Activated CD4-positive, alpha-beta T cell treated with anti-CD3 and anti-CD28 coated beads, Interleukin-2, Interleukin-6, amounts not matched to agents 100 ng/mL and 50 ng/mL, durations not matched to agents 16 hours and 8 hours (primary cell): ENCODE results near the gene AGAP3.

Source experiments
- DNase-seq: peaks from one replicate; pipeline ENCODE4 v3.0.0-alpha.2; 2020

Gene AGAP3

DNA sequence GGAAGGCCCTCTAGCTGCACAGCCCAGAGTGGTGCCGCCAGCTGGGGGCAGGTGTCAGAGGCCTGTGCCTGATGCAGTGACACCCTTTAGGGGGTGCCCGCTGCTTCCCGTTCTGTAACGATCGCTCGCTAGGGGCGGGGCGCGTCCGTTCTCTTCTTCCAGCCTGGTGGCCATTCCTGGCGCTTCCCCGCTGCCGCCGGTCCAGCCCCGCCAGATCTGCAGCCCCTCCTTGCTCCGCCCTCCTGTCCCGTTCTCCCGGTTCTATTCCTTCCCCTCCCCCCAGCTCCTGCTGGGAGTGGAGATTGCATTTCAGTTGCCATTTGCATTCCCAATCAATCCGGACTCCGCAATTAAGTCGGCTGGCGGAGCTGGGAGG, 39.2 kb downstream of the AGAP3 start:
- no peak for DNase-seq

DNA sequence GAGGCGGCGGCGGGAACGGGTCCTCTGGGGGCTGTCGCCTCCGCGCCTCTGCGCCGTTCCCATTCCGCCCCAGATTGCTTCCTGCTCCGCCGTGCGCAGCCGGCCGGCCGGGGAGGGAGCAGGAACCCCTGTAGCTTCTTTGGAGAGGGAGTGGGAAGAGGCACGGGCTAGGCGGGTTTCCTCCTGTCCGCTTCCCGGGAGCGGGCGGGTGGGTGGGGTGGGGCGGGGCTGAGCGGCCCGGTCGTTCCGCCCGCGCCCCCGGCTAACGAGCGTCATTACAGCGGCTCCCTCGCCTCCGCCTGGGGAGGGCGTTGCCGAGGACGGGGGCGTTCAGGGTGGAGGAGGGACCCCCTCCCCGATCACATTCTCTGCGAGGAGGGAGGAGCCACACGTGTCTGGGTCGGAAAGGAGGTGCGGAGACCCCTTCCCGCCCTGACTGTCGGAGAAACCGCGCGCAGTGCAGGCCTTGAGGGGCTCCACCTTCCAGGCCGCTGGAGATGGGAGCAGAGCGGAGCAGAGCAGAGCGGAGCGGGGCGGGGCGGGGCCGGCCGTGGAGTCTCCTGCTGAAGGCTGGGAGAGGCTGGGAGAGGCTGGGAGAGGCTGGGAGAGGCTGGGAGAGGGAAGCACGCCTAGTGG, 39.7 kb downstream of the AGAP3 start:
- no peak for DNase-seq

DNA sequence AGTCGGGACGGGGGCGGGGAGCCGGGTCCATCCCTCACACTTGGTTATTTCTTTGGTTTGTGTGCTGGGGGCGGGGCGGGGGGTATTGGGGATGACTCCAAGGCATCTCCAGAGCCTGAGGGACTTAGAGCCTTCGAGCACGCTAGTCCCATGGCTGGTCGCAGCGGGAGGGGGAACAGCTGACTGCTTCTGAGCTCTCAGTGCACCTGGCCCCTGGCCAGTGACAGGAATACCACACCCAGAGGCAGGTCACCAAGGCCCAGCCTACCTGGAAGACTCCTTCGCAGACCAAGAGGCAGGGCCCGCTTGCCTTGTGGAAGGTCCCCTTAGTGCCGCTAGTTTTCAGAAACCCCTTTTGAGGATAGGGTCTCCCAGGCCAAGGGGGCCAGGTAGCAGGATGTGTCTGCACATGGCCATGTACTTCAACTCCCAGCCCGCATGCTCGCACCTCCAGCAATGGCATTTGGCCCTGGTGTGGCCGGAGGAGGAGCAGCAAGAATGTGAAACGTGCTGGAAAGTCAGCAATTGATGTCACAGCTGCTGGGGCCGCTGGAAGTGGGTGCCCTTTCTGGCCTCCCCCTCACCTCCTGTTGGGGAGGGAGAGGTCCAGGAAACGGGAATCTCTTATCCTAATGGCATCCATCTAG, 40.3 kb downstream of the AGAP3 start:
- no peak for DNase-seq

DNA sequence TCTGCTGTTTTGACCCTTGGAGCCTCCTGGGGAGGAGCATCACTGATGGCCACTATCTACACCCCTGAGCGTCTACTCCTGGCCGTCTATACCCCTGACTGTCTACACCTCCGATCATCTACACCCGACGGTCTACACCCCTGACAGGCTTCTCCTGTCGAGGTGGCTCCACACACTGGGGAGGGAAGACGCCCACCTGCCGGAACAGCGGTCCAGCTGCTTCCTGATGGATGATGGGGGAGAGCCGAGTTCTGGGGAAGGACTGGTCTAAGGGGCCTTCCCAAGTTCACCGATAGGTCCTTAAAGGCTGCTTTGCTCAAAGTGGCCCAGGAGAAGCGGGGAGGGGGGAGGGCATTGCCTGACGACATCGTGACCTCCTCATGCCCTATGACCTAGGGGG, 41.9 kb downstream of the AGAP3 start:
- no peak for DNase-seq

DNA sequence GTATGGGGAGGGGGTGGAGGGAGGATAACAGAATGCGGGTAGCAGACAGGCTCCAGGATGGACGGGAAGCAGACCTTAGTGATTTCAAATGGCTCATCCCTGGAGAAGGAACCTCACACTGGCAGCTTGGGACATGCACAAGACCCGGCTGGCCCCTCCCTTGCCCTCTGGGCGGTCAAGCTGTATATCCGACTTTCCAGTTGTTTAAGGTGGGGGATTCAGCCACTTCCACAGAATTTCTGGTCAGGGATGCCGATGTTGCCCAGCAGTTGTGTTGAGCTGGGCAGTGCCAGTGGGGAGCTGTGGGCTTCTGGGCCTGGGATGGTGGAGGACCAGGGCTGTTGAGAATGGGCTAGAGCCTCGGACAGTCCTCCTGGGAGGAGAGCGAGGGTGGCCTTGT, 42.4 kb downstream of the AGAP3 start:
- no peak for DNase-seq

DNA sequence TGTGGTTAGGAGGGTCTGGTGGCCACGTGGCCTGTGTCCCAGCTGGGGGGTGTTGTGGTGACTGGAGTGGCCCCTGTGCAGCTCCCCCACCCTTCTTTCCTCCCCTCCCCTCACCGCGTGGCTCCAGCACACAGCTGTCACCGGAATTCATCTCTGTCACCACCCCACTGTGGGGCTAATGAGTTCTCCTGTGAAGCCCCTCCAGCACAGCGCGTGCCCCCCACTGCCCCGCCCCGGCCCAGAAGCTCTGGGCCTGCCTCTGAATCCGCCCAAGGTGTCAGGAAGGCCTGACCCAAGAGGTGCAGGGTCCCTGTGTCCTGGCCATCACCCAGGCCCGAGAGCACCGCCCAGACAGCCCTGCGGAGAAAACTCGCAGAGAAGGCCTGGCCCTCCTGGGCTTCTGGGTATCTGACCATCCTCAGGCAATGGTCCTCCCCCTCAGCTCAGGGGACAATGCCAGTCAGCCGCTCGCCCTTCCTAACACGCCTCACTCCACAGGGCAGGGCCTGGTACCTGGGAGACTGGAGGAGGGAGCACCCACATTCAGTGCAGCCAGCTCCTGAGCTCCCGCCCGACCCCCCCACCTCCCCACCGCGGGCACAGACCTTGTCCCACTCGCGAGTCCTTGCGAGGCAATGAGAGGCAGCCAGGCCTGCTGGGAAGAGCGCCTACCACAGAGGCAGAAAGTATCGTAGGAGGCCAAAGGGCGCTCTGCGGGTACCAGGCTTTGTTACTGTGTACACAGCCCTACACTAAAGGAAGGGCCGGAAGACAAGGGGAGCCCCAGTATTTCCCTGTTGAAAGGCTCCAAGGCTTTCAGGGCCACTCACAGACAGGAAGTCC, 43.1 kb downstream of the AGAP3 start:
- DNase-seq: no peak

DNA sequence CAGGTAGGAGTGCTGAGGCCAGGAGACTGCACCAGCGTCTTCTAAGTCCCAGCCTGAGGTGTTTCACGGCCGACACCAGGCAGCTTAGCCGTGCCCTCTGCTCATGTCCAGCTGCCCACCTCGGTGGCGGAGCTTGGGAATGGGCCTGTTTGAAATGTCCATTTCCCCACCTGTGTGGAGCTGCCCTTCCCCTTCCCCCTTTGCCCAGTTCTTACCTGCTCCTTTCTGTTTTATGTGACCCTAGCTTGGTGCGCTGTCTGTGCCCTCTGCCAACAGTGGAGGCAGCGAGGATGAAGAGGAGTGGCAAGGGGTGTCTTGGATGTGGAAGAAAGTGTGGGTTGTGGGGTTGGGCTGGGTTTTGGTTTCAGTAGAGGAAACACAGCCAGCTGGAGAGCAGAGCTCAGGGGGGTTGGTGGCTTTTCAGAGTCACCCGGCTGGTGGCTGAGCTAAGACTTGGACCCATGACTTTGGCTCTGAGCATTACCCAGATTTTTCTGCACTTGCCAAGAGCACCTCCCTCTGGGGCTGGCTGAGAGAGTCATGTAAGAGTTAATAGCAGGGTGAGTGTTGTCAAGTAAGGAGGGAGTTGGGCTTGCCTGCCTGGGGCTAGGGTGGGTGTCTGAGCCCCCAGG, 43.8 kb downstream of the AGAP3 start:
- no peak for DNase-seq

DNA sequence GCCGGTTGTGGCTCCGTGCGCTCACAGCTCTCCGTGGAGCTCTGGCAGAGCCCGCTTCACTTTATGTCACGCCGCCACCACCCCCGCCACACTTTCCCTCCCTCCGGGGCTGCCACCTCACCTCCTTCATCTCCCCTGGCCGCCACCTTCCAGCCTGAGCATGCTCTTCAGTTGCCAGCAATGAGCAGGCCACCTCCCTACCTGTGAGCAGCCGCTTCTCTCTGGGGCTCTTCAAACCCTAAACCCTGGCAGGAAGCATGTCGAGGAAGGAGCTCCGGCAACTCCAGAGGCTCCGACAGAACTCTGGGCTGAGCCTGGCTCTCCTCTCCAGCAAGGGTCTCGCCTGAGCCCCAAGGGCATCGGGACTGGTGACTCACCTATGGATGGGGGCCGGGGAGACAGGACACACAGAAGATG, 44.5 kb downstream of the AGAP3 start:
- DNase-seq: no peak

DNA sequence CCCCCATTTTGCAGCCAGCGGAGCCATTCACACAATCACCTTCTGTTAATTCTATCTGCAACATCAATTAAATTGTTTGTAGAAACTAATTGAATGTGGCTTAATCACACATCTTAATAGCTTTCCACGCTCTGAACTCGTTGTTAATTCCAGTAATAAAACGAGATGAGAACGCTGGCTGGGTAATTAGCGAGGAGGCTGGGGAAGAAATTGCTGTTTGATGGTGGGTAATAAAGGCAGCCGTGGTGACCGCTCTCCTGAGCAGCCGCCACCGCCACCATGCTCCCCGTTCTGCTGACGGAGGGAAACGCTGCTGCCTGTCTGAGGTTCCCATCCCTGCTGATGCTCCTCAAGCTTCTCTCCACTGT, 44.9 kb downstream of the AGAP3 start:
- DNase-seq: no peak

DNA sequence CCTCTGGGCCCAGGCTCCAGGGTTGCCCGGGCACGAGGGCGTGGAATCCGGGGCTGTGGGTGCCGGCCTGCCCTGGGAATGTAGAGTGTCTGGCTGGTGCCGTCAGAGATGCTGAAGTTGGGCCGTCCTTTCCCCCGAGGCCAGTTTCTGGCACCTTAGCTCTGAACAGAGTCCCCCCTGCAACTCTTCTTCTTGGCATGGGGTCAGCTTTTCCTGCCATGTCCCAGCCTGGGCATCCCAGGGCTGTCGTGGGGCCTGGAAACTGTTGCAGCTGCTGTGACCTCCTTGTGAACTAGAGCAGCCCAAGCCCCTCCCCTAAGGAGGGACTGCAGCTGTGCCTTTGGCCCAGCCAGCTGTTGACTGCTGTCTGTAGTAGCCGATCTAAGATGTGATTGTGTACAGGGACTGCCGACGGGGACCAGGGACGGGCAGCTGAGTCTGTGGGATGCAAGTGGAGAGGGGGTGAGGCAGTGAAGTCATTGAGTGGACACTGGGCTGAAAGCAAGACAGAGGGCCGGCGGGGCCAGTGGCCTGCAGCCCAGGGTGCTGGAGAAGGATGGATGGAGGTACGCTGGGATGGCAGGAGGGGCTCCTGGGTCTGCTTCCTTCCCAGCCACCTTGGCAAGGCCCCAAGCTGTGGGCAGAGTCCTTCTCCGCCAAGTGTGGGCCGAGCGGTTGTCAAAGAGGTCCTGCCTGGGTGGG, 45.5 kb downstream of the AGAP3 start:
- no peak for DNase-seq

DNA sequence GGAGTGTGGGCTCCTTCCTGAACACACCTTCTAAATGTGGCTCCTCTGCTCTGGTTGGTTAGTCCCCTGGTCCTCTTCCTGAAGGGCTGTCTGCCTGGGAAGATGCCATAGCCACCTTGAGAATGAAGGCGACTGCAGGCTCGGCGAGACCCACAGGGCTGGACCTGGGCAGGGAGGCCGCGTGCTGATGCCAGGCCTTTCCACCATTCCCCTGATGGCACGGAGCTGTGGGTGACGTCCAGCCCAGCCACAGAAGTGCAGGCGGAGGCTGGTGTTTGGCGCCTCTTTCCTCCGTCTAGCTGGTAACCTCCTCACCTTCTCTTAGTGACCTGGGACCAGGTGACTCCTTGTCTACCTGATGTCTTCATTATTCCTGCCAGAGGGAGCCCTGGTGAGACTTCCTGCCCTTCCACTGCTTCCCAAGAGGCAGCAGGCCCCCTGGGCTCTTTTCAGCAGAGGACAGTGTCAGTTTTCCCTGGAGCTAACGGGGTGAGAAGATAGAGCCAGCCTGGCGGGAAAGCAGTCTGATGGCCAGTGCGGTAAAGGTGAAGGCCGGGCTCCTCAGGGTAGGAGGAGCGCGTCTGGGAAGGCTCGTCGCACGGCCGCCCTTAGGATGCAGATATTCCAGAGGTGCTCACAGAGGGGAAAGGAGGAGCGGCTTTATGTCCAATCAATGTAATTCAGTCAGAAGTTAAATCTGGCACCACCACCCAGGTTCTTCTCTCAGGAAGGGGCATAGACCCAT, 46.4 kb downstream of the AGAP3 start:
- no peak for DNase-seq

DNA sequence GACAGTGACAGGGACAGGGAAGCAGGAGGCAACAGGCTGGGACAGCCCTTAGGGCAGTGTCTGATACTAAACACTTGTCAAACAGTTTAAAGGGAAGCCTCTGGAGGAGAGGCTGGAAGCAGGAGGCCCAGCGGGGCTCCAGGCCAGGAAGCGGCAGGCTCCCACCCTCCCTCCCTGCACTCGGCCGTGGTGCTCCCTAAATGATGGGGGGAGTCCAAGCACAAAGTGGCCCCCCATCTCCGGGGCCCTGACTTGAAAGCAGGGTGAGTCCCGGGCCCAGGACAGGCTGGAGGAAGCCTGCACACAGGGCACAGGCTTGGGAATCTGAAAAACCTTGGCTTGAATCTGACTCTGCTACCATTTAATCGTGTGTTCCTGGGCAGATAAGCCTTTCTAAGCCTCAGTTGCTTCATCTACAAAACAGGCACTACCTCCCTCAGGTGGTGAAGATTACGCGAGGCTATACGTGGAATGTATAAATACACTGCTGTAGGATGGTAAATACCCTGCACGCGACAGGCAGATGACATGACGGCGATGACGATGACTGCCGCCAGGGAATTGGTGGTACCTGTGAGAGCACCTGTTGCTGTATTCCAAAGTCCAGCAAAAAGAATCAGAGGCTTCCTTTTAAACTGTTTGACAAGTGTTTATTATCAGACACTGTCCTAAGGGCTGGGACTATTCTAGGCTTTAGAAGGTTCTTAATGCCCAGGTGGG, 47.2 kb downstream of the AGAP3 start:
- no peak for DNase-seq

DNA sequence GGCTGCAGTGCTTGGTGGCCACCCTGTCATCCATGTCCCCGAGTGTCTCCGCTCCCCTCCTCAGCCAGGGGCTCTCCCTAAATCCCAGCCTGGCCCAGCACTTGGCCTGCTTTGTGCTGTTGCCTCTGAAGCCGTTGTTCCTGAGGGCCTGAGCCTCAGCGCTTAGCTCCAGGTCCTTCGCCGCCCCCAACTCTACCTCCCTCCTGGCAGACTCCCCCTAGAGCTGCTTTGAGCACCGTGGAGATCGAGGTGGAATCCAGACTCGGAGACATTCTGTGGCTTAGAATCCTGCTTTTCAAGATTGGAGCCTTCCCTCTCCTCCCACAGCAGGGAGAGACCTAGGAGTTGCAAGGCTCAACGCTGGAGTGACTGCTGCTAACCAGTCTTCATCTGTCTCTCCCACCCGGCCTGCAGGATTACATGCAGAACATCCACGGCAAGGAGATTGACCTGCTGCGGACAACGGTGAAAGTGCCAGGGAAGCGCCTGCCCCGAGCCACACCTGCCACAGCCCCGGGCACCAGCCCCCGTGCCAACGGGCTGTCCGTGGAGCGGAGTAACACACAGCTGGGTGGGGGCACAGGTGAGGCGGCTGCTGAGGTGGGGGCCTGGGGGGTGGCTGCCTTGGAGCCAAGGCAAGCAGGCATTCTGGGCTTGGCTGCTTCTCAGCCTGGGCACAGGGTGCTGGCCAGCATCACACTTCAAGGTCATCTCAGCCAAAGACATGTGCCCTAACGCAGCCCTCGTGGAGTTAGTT, 47.9 kb downstream of the AGAP3 start:
- DNase-seq: no peak

DNA sequence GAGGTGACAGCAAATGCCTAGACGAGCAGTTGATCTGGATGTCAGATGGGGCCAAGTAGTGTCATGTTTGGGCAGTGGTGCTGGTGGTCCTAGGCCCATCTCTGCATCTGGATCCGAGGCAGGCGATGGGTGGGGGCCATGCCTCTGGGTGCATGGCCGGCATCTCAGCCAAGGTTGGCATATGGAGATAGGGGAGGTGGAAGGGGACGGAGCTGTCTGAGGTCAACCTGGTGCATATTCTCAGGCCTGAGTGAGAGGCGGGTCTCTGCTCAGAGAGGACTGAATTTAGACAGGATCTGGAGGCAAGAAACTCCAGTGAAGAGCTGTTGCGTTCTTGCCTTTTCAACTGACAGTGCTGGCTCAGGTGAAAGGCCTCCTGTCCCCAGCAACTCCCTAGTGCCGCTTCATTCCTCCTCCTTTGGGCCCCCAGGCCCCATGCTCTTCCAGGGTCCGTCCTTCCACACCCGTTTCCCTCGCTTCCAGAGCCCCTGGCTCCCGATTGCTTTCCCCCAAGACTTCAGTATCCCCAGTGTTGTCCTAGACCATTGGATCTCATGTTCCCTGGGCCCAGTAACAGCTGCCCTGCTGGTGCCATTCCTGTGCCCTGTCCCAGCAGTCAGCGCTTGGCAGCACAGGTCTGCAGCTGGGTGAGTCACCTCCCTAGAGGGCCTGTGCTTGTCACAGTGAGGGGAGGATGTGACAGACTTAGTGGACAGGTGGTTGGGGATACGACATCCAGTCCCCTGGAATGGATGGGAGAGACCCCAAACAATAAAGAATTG, 48.7 kb downstream of the AGAP3 start:
- DNase-seq: no peak

DNA sequence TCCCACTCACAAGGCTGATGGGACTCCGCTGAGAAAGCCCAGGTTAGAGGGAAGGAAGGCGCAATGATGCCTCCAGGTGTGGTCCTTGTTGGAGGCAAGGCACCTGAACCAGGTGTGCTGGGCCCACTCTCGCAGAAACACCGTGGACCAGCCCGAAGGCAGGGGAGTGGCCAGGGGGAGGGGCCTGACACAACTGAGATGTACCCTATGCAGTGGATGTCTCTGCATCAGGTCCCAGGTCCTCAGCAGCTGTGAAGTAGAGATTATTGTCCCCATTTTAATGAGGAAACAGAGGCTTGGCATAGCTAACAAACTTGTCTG, 49.2 kb downstream of the AGAP3 start:
- DNase-seq: no peak

DNA sequence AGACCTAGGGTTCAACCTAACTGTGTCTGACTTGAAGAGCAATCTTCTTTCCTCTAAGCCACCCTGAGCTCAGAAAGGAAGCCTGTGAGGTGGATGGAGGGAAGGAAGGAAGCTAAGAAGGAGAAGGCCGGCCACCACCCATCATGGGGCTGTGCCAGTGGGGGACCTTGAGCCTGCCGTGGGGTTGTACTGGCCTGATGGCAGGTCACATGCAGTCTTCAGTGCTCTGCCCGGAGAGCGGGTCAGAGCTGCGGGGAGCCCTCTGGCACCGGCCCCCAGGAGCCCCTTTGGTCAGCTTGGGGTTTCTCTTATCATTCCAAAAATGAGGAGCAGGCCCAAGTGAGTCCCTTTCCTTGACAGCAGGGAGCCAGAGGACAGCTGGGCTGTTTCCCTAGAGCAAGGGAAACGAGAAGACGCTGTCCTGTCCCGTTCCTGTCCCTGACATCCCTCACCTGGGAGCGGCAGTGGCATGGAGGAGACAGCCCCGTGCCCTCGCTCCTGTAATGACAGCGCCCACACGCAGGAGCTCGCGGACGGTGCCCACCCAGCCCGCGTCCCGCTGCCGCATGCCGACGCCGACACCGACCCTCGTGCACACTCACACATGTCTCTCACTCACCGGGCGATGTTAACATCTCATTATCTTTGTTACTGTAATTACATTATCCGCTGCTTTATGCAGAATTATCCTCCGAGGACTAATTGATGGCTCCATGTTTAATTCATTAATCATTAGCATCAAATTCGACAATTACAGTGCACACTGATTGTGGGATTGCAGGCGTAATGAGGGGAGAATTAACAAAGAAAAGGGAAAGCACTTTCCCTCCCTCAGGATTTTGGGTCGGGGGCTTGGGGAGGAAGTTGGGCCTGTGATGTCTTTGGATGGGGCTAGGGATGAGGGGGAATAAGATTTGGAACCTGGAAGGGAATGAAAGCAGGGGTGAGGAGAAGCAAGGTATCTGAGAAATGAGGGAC, 49.9 kb downstream of the AGAP3 start:
- no peak for DNase-seq

DNA sequence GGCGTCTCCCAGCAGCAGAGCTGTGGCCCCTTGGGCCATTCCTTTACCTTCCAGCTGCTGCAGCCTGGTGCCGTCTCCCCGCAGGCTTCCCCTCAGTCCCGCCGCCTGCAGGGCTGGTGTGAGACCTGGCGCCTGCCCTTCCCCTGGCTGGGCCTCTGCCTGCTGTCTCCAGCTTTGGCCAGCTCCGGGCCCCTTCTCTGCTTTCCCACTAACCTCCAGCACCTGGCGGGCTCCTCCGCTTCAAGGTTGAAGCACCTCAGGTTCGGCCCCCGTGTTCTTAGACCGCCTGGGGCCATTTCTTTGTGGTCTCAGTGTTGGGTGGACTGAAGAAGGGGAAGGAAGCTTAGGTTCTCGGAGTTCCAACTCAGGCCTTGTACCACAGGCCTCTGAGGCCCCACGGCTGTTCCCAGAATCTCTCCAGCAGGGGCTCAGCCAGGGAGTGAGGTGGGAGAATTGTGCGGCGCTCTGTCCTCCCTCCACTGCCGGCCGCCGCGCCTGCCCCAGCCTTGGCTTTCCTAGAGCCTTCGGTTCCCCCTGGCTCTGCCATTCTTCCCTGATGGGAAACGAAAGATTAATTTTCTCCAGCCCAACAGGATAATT, 50.9 kb downstream of the AGAP3 start:
- no peak for DNase-seq

DNA sequence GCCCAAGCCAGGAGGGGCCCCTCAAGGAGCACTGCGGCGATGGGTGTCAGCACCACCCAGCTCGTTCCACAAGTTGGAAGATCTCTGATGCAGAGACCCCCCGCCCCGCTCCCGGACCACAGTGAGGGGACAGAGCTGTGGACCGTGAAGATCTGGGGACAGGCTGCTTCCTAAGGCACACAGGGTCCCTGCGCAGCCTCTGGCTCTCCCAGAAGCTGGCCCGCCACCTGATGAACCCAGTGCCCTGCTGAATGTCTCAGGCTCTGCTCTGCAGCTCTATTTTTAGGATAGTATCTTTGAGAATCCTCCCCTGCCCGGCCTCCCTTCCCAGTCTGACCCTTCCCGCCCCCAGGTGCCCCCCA, 51.5 kb downstream of the AGAP3 start:
- DNase-seq: no peak
